K562 (cell line): Measurements from ENCODE around the gene CENPN. TPM values are rescaled to one million over a fixed set of nuclear protein-coding genes. Genes with fewer than 3 reads are reported as not detected.

Source experiments
- BRD4 ChIP-seq: fragments of 200-600 bp; sonication (generic); IDR thresholded peaks from 2 replicates; pipeline ENCODE4 v1.6.1; 2017; ENCODE audit warnings: inconsistent platforms
- CBX2 ChIP-seq: fragments of 200-600 bp; sonication (generic); IDR thresholded peaks from one replicate; pipeline ENCODE4 v1.6.1; 2012; ENCODE audit warnings: mild to moderate bottlenecking, low read length, inconsistent platforms; ENCODE audit not compliant: insufficient read depth, poor library complexity, severe bottlenecking
- ELF1 ChIP-seq: fragments of 200-800 bp; sonication (Bioruptor generic); IDR thresholded peaks from 2 replicates; pipeline ENCODE4 v1.6.1; 2016; ENCODE audit warnings: missing genetic modification characterization, missing compliant biosample characterization
- HDGF ChIP-seq: fragments of 450-650 bp; IDR thresholded peaks from 2 replicates; pipeline ENCODE4 v1.6.1; 2016
- HNRNPL ChIP-seq: fragments of 200-400 bp; formaldehyde crosslinking; IDR thresholded peaks from 2 replicates; pipeline ENCODE4 v1.6.1; 2017; ENCODE audit warnings: low read depth, mild to moderate bottlenecking, low read length
- KAT7 ChIP-seq: sonication (generic); formaldehyde crosslinking; IDR thresholded peaks from 2 replicates; pipeline ENCODE4 v1.8.0; 2022; ENCODE audit warnings: missing genetic modification reagents, mild to moderate bottlenecking, borderline replicate concordance
- MCM5 ChIP-seq: fragments of 450-650 bp; IDR thresholded peaks from 2 replicates; pipeline ENCODE4 v1.6.1; 2016; ENCODE audit warnings: low read depth
- MIER1 ChIP-seq: fragments of 450-650 bp; IDR thresholded peaks from 2 replicates; pipeline ENCODE4 v1.6.1; 2016; ENCODE audit warnings: antibody characterized with exemption, mild to moderate bottlenecking, low read depth
- NFIC ChIP-seq: fragments of 450-650 bp; IDR thresholded peaks from 2 replicates; pipeline ENCODE4 v1.6.1; 2017; ENCODE audit warnings: mild to moderate bottlenecking, inconsistent platforms
- NR1H2 ChIP-seq: sonication (generic); formaldehyde crosslinking; IDR thresholded peaks from 2 replicates; pipeline ENCODE4 v1.4.0; 2020; ENCODE audit warnings: mild to moderate bottlenecking, missing genetic modification reagents
- NRF1 ChIP-seq, 2 experiments: fragments of 450-650 bp; IDR thresholded peaks in 1 of 2; conservative IDR thresholded peaks in 1 of 2; 2 replicates each; pipeline ENCODE4 v1.6.1; 2014; ENCODE audit warnings: mild to moderate bottlenecking in 2 of 2
- POLR3A ChIP-seq: IDR thresholded peaks from 2 replicates; pipeline ENCODE4 v1.6.1; 2011; ENCODE audit warnings: borderline replicate concordance, mild to moderate bottlenecking, moderate library complexity; ENCODE audit not compliant: insufficient read length, insufficient read depth; ENCODE audit errors: extremely low read depth
- RAD51 ChIP-seq: fragments of 450-650 bp; IDR thresholded peaks from 2 replicates; pipeline ENCODE4 v1.7.1; 2016; ENCODE audit warnings: low read depth, mild to moderate bottlenecking, borderline replicate concordance
- RBM14 ChIP-seq: fragments of 200-400 bp; formaldehyde crosslinking; IDR thresholded peaks from 2 replicates; pipeline ENCODE4 v1.6.1; 2018; ENCODE audit warnings: low read depth, mild to moderate bottlenecking, low read length, moderate library complexity, borderline replicate concordance; ENCODE audit not compliant: insufficient read depth
- RFX1 ChIP-seq: fragments of 450-650 bp; IDR thresholded peaks from 2 replicates; pipeline ENCODE4 v1.6.1; 2016; ENCODE audit warnings: mild to moderate bottlenecking, moderate library complexity
- SNIP1 ChIP-seq: fragments of 450-650 bp; IDR thresholded peaks from 2 replicates; pipeline ENCODE4 v1.7.1; 2017; ENCODE audit warnings: low read depth, mild to moderate bottlenecking
- SPI1 ChIP-seq: IDR thresholded peaks from 2 replicates; pipeline ENCODE4 v1.6.1; 2011; ENCODE audit warnings: low read depth, low read length, control low read depth, borderline replicate concordance
- U2AF2 ChIP-seq: fragments of 200-400 bp; formaldehyde crosslinking; optimal IDR thresholded peaks from 2 replicates; pipeline ENCODE3; 2017; ENCODE audit warnings: low read depth, mild to moderate bottlenecking, low read length
- ZNF316 ChIP-seq: fragments of 450-650 bp; IDR thresholded peaks from 2 replicates; pipeline ENCODE4 v1.6.1; 2016
- ZNF57 ChIP-seq: fragments of 450-650 bp; formaldehyde crosslinking; IDR thresholded peaks from 2 replicates; pipeline ENCODE4 v1.4.0; 2020; ENCODE audit warnings: mild to moderate bottlenecking, moderate library complexity
- polyA plus RNA-seq, 8 experiments: library from polyadenylated mRNA; depleted of rRNA in 4 of 8; stranded (reverse) in 5 of 8; unstranded in 3 of 8; fragments of >200 nt; fragmentation: Nextera tagmentation in 2 of 8; fragmentation: Illumina TruSeq in 1 of 8; extraction: Ambion mirVana in 2 of 8; extraction: Trizol in 1 of 8; gene quantifications; 2 replicates each; pipeline versions ENCODE4 v1.2.1 to v1.2.3, GENCODE V29; 2011 to 2014; ENCODE audit warnings: inconsistent platforms in 1 of 8, missing spikeins in 1 of 8
- total RNA-seq, 7 experiments: library from RNA; depleted of rRNA in 6 of 7; stranded (reverse); fragments of >200 nt in 6 of 7; fragmentation: Illumina TruSeq in 2 of 7; extraction: Trizol in 2 of 7; gene quantifications; 2 replicates each; pipeline versions ENCODE4 v1.2.1 to v1.2.3, GENCODE V29; 2011 to 2021; ENCODE audit warnings: low replicate concordance in 1 of 7
- TF ChIP-seq, protein P1 (sequence below): fragments of 200-800 bp; sonication (Bioruptor generic); IDR thresholded peaks from 2 replicates; pipeline ENCODE4 v1.6.1; 2017; ENCODE audit warnings: missing genetic modification characterization, missing compliant biosample characterization
- TF ChIP-seq, protein P2 (sequence below): fragments of 450-650 bp; formaldehyde crosslinking; IDR thresholded peaks from 2 replicates; pipeline ENCODE4 v1.4.0; 2022; ENCODE audit warnings: missing genetic modification characterization
- TF ChIP-seq, protein P3 (sequence below): sonication (generic); IDR thresholded peaks from 2 replicates; pipeline ENCODE4 v1.6.1; 2016
- TF ChIP-seq, protein P4 (sequence below): fragments of 450-650 bp; formaldehyde crosslinking; IDR thresholded peaks from 2 replicates; pipeline ENCODE4 v1.4.0; 2020; ENCODE audit warnings: mild to moderate bottlenecking, mixed read lengths

The CENPN gene
- total and polyA plus RNA-seq, 9 of the 15 experiments (the other 6 are each of a cell fraction or from before 2014, with no cell fraction given): 92.3 to 384 (median 140) TPM

DNA sequence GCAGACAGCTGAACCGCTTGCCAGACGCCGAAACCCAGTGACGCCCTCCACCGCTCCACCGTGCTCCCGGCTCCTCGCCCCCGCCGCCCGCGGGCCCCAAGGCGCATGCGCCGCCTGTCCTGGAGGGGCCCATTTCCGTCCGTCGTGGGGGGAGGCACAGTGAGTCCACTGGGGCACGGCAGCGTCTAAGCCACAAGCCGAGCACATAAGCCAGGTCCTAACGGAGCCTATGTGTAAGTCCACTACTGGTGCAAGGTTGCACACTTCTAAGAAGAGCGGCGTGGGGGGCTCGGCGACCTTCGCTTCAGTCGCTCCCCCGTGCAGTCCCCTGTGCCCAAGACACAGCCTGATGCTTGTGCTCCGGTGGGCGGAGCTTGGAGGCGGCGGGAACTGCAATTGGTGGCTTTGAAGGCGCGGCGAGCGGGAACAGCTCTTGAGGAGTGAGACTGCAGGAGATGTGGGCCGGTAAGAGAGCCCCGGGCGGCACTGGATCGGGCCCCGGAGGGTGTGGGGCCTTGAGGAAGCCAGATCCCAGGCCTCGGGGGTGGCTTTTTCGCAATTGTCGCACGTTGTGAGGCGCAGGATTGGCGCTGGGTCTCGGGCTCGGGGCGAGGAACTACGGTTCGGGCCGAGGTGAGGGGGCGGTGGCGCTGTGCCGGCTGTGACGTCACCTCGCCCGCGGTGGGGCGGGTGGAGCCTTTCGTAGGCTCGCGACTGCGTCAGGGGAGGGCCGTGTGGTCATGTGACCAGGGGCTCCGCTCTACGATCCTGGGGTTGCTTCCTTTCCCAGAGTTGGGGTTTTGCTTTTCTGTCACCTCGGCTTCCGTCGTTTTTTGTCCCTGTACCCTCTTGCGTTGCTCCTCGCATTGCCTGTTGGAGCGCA lies at the start of gene CENPN, which contains the start of gene CMC2 (continued):
- TF ChIP-seq BRD4 (no peak), ZNF316 (0 out of 2 replicates have a peak, but pooled peaks have one; percentile 25), RBM14 (0 out of 2 replicates have a peak, but pooled peaks have one; percentile 66), NRF1 (conservative IDR thresholded peaks at IDR 0.05 in 1 of 2, IDR thresholded peaks at IDR 0.05 in 1 of 2) (peak; percentile 97 to 98), RFX1 (no peak), MIER1 (peak; percentile 88), NFIC (peak; percentile 69), ZNF57 (0 out of 2 replicates have a peak, but pooled peaks have one; percentile 27), POLR3A (no peak), HNRNPL (no peak), SPI1 (no peak), MCM5 (no peak), ELF1 (no peak), SNIP1 (no peak), NR1H2 (no peak; the same call in 1 of the 2 replicates), HDGF (no peak), CBX2 (no peak), U2AF2 (no peak), RAD51 (peak; percentile 98), KAT7 (CRISPR knock-in tag) (no peak; the same call in 1 of the 2 replicates)
- TF ChIP-seq, protein P1, sequence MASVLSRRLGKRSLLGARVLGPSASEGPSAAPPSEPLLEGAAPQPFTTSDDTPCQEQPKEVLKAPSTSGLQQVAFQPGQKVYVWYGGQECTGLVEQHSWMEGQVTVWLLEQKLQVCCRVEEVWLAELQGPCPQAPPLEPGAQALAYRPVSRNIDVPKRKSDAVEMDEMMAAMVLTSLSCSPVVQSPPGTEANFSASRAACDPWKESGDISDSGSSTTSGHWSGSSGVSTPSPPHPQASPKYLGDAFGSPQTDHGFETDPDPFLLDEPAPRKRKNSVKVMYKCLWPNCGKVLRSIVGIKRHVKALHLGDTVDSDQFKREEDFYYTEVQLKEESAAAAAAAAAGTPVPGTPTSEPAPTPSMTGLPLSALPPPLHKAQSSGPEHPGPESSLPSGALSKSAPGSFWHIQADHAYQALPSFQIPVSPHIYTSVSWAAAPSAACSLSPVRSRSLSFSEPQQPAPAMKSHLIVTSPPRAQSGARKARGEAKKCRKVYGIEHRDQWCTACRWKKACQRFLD (CRISPR knock-in tag): peak; percentile 88; the same call in 1 of the 2 replicates
- TF ChIP-seq, protein P2, sequence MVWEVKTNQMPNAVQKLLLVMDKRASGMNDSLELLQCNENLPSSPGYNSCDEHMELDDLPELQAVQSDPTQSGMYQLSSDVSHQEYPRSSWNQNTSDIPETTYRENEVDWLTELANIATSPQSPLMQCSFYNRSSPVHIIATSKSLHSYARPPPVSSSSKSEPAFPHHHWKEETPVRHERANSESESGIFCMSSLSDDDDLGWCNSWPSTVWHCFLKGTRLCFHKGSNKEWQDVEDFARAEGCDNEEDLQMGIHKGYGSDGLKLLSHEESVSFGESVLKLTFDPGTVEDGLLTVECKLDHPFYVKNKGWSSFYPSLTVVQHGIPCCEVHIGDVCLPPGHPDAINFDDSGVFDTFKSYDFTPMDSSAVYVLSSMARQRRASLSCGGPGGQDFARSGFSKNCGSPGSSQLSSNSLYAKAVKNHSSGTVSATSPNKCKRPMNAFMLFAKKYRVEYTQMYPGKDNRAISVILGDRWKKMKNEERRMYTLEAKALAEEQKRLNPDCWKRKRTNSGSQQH (CRISPR knock-in tag): peak; percentile 87
- TF ChIP-seq, protein P3, sequence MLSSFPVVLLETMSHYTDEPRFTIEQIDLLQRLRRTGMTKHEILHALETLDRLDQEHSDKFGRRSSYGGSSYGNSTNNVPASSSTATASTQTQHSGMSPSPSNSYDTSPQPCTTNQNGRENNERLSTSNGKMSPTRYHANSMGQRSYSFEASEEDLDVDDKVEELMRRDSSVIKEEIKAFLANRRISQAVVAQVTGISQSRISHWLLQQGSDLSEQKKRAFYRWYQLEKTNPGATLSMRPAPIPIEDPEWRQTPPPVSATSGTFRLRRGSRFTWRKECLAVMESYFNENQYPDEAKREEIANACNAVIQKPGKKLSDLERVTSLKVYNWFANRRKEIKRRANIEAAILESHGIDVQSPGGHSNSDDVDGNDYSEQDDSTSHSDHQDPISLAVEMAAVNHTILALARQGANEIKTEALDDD: no peak
- TF ChIP-seq, protein P4, sequence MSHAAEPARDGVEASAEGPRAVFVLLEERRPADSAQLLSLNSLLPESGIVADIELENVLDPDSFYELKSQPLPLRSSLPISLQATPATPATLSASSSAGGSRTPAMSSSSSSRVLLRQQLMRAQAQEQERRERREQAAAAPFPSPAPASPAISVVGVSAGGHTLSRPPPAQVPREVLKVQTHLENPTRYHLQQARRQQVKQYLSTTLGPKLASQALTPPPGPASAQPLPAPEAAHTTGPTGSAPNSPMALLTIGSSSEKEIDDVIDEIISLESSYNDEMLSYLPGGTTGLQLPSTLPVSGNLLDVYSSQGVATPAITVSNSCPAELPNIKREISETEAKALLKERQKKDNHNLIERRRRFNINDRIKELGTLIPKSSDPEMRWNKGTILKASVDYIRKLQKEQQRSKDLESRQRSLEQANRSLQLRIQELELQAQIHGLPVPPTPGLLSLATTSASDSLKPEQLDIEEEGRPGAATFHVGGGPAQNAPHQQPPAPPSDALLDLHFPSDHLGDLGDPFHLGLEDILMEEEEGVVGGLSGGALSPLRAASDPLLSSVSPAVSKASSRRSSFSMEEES (CRISPR knock-in tag): peak; percentile 99
